Measurements from ENCODE around the gene STAT5B. TPM values are rescaled to one million over a fixed set of nuclear protein-coding genes. Genes with fewer than 3 reads are reported as not detected.
"Not testable (repeated sequence)": the region's sequence is repeated elsewhere in the genome, so short reads cannot be mapped to it uniquely, and the experiment has no call there.

The STAT5B gene
- total RNA-seq, 1 donor from 2014 or later: 184 TPM

GRCh38 chr17:42260318-42260717 is 15.9 kb downstream of the STAT5B start:
- intact Hi-C loops (cut with micrococcal nuclease): no loop called here
- H3K4me1 Mint-ChIP-seq: peaks cover 20% of the 10 kb centered on the region

GRCh38 chr17:42255445-42255844 is 20.7 kb downstream of the STAT5B start:
- Mint-ChIP-seq H3K27me3 (no peaks in the 10 kb centered on the region), H3K9me3 (no peaks in the 10 kb centered on the region), H3K4me1 (peaks cover 43% of the 10 kb centered on the region), H3K4me3 (no peak overlapping the region), H3K27ac (peak overlapping the region; percentile 2), H3K36me3 (ENCODE audit: low read depth) (peaks cover 19% of the 10 kb centered on the region)
- no peak for DNase-seq
- intact Hi-C loops (cut with micrococcal nuclease): no loop called here

More at GRCh38 chr17:42260318-42260717, 15.9 kb downstream of the STAT5B start:
- Mint-ChIP-seq H3K36me3 (ENCODE audit: low read depth) (peaks cover 16% of the 10 kb centered on the region), H3K27me3 (no peaks in the 10 kb centered on the region), H3K9me3 (no peaks in the 10 kb centered on the region), H3K4me3 (no peak overlapping the region), H3K27ac (no peak overlapping the region)
- DNase-seq: no peak

GRCh38 chr17:42253578-42253977 is 22.6 kb downstream of the STAT5B start:
- peaks cover 24% of the 10 kb centered on the region for H3K36me3 Mint-ChIP-seq (ENCODE audit: low read depth)
- peaks cover 51% of the 10 kb centered on the region for H3K4me1 Mint-ChIP-seq
- no peak overlapping the region for H3K4me3 Mint-ChIP-seq
- intact Hi-C loops (cut with micrococcal nuclease): no loop called here
- DNase-seq: no peak
- H3K27me3 Mint-ChIP-seq: no peaks in the 10 kb centered on the region
- H3K9me3 Mint-ChIP-seq: no peaks in the 10 kb centered on the region
- peak overlapping the region; percentile 93 for H3K27ac Mint-ChIP-seq

- intact Hi-C loops (cut with micrococcal nuclease): no loop called here
- Mint-ChIP-seq H3K27me3 (no peaks in the 10 kb centered on the region), H3K36me3 (ENCODE audit: low read depth) (peaks cover 26% of the 10 kb centered on the region), H3K27ac (peak overlapping the region; percentile 93), H3K4me3 (no peak overlapping the region), H3K4me1 (peaks cover 55% of the 10 kb centered on the region), H3K9me3 (no peaks in the 10 kb centered on the region)
- no peak for DNase-seq
These were observed 23.3 kb downstream of the STAT5B start for GRCh38 chr17:42252597-42253550.

- Mint-ChIP-seq H3K36me3 (ENCODE audit: low read depth) (peaks cover 31% of the 10 kb centered on the region), H3K4me1 (peaks cover 63% of the 10 kb centered on the region)
These were observed 25.1 kb downstream of the STAT5B start for GRCh38 chr17:42251115-42251514.

GRCh38 chr17:42249681-42250446 is 26.3 kb downstream of the STAT5B start:
- Mint-ChIP-seq H3K36me3 (ENCODE audit: low read depth) (peaks cover 27% of the 10 kb centered on the region), H3K4me1 (peaks cover 59% of the 10 kb centered on the region), H3K27me3 (no peaks in the 10 kb centered on the region), H3K9me3 (no peaks in the 10 kb centered on the region), H3K4me3 (peak overlapping the region; percentile 87), H3K27ac (peak overlapping the region; percentile 98)
- DNase-seq: peak; percentile 86
- intact Hi-C loops (cut with micrococcal nuclease): loop anchor here (1.0 to 2.0 kb wide), 3 partner anchors 16 to 38 kb away; partner anchors contain the start of gene STAT5A

More at GRCh38 chr17:42251115-42251514, 25.1 kb downstream of the STAT5B start:
- Mint-ChIP-seq H3K4me3 (no peak overlapping the region), H3K9me3 (no peaks in the 10 kb centered on the region), H3K27ac (peak overlapping the region; percentile 98), H3K27me3 (no peaks in the 10 kb centered on the region)
- intact Hi-C loops (cut with micrococcal nuclease): no loop called here
- no peak for DNase-seq

- peak overlapping the region; percentile 87 for H3K4me3 Mint-ChIP-seq
- peaks cover 31% of the 10 kb centered on the region for H3K36me3 Mint-ChIP-seq (ENCODE audit: low read depth)
- peaks cover 58% of the 10 kb centered on the region for H3K4me1 Mint-ChIP-seq
- H3K9me3 Mint-ChIP-seq: no peaks in the 10 kb centered on the region
- intact Hi-C loops (cut with micrococcal nuclease): loop anchor here (2.0 kb wide), 1 partner anchor 26 kb away; no protein-coding TSS in a partner anchor
- H3K27me3 Mint-ChIP-seq: no peaks in the 10 kb centered on the region
- peak overlapping the region; percentile 98 for H3K27ac Mint-ChIP-seq
- peak; percentile 94 for DNase-seq
These were observed 27.6 kb downstream of the STAT5B start for GRCh38 chr17:42248351-42249179.

- no peak for DNase-seq
- Mint-ChIP-seq H3K27ac (peak overlapping the region; percentile 98), H3K9me3 (no peaks in the 10 kb centered on the region), H3K27me3 (no peaks in the 10 kb centered on the region), H3K4me1 (peaks cover 50% of the 10 kb centered on the region), H3K4me3 (peak overlapping the region; percentile 52), H3K36me3 (ENCODE audit: low read depth) (peaks cover 29% of the 10 kb centered on the region)
- intact Hi-C loops (cut with micrococcal nuclease): loop anchor here (2.0 kb wide), 1 partner anchor 27 kb away; no protein-coding TSS in a partner anchor
These were observed 28.5 kb downstream of the STAT5B start for GRCh38 chr17:42247734-42248133.

GRCh38 chr17:42246515-42246914 is 29.7 kb downstream of the STAT5B start:
- Mint-ChIP-seq H3K9me3 (no peaks in the 10 kb centered on the region), H3K27ac (peak overlapping the region; percentile 98), H3K4me1 (peaks cover 50% of the 10 kb centered on the region), H3K36me3 (ENCODE audit: low read depth) (peaks cover 28% of the 10 kb centered on the region), H3K4me3 (peak overlapping the region; percentile 54), H3K27me3 (no peaks in the 10 kb centered on the region)
- intact Hi-C loops (cut with micrococcal nuclease): no loop called here
- no peak for DNase-seq

- H3K4me1 Mint-ChIP-seq: peaks cover 45% of the 10 kb centered on the region
These were observed 31.0 kb downstream of the STAT5B start for GRCh38 chr17:42245183-42245582.

GRCh38 chr17:42244116-42244515 is 32.1 kb downstream of the STAT5B start:
- H3K4me1 Mint-ChIP-seq: peaks cover 39% of the 10 kb centered on the region
- H3K27ac Mint-ChIP-seq; H3K9me3 Mint-ChIP-seq; H3K27me3 Mint-ChIP-seq; DNase-seq; H3K4me3 Mint-ChIP-seq; intact Hi-C loops (cut with micrococcal nuclease): not testable (repeated sequence)
- H3K36me3 Mint-ChIP-seq (ENCODE audit: low read depth): peaks cover 28% of the 10 kb centered on the region

More at GRCh38 chr17:42245183-42245582, 31.0 kb downstream of the STAT5B start:
- H3K27me3 Mint-ChIP-seq; H3K4me3 Mint-ChIP-seq; intact Hi-C loops (cut with micrococcal nuclease); H3K9me3 Mint-ChIP-seq; H3K27ac Mint-ChIP-seq; DNase-seq: not testable (repeated sequence)
- H3K36me3 Mint-ChIP-seq (ENCODE audit: low read depth): peaks cover 31% of the 10 kb centered on the region

- intact Hi-C loops (cut with micrococcal nuclease): no loop called here
- no peak for DNase-seq
- Mint-ChIP-seq H3K36me3 (ENCODE audit: low read depth) (peaks cover 25% of the 10 kb centered on the region), H3K4me3 (no peak overlapping the region), H3K4me1 (peaks cover 36% of the 10 kb centered on the region), H3K9me3 (no peaks in the 10 kb centered on the region), H3K27ac (no peak overlapping the region), H3K27me3 (no peaks in the 10 kb centered on the region)
These were observed 32.7 kb downstream of the STAT5B start for GRCh38 chr17:42243493-42243982.

GRCh38 chr17:42241871-42242270 is 34.3 kb downstream of the STAT5B start:
- H3K27me3 Mint-ChIP-seq: no peaks in the 10 kb centered on the region
- intact Hi-C loops (cut with micrococcal nuclease): no loop called here
- peaks cover 20% of the 10 kb centered on the region for H3K36me3 Mint-ChIP-seq (ENCODE audit: low read depth)
- no peak for DNase-seq
- H3K4me3 Mint-ChIP-seq: no peak overlapping the region
- peaks cover 23% of the 10 kb centered on the region for H3K4me1 Mint-ChIP-seq
- H3K27ac Mint-ChIP-seq: no peak overlapping the region
- no peaks in the 10 kb centered on the region for H3K9me3 Mint-ChIP-seq

Data from activated CD4-positive, alpha-beta T cell treated with anti-CD3 and anti-CD28 coated beads, Interleukin-2, amount 10 ng/mL, durations not matched to agents 24 days and 14 days (primary cell).